GM12873 (cell line): ENCODE measurements around the gene ZNF683.

Experiments used
- CTCF ChIP-seq: IDR thresholded peaks from 2 replicates; pipeline ENCODE4 v1.5.1; 2012; ENCODE audit warnings: low read depth, mild to moderate bottlenecking, moderate library complexity, low read length, control low read depth; ENCODE audit not compliant: insufficient read depth; ENCODE audit errors: missing control alignments

Gene ZNF683

GRCh38 chr1:26378879-26379251 lies 6.3 kb upstream of the ZNF683 start:
- no peak for TF ChIP-seq CTCF

GRCh38 chr1:26378088-26378878 lies 5.7 kb upstream of the ZNF683 start:
- no peak for TF ChIP-seq CTCF

GRCh38 chr1:26376050-26376449 lies 3.5 kb upstream of the ZNF683 start:
- no peak for TF ChIP-seq CTCF

GRCh38 chr1:26375081-26375480 lies 2.5 kb upstream of the ZNF683 start:
- TF ChIP-seq CTCF, result no peak

- no peak for TF ChIP-seq CTCF
These were observed 1.2 kb upstream of the ZNF683 start for GRCh38 chr1:26373789-26374188.

GRCh38 chr1:26373281-26373680 lies 731 bp upstream of the ZNF683 start:
- no peak for TF ChIP-seq CTCF

- TF ChIP-seq CTCF, result no peak
These were observed 511 bp downstream of the ZNF683 start for GRCh38 chr1:26372039-26372438.
